RPMI8226 (cell line): Measurements from ENCODE around the gene HERPUD1.
"Not testable (repeated sequence)": the region's sequence is repeated elsewhere in the genome, so short reads cannot be mapped to it uniquely, and the experiment has no call there.

Experiments
- DNase-seq: peaks from one replicate; pipeline ENCODE4 v3.0.0-alpha.2; 2015

HERPUD1 gene

DNA sequence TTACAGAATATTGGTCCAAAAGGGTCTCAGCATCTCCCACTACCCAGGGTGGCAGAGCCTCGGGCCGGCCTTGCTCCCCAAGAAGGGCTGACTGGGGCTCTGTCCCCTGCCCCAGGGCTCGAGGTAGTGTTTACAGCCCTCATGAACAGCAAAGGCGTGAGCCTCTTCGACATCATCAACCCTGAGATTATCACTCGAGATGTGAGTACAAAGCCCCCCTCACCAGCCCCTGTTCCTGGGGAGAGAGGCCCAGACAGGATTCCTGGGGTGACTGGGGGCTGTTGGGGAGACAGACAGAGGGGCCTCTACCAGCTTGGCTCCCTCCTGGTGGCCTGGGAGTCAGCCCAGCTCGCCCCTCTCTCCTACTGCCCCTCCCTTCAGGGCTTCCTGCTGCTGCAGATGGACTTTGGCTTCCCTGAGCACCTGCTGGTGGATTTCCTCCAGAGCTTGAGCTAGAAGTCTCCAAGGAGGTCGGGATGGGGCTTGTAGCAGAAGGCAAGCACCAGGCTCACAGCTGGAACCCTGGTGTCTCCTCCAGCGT, 51.3 kb downstream of the HERPUD1 start:
- no peak for DNase-seq

DNA sequence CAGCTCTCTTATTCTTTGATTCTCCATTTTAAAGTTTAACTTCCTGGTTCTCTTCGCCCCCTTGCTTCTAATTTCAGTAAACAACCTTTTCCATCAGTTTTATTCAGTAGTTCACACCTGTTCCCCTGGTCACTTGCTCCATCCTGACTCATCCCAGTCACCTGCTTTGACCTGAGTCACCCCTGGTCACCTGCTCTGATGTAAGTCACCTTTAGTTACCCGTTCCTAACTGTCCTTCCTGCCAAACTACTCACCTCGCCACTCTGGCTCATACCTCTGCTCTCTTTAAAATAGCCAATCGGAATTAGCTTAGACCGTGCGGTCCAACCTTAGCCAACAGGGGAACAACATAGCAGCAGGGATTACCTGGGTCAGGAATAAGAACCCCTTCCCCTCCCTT, 52.7 kb downstream of the HERPUD1 start:
- DNase-seq = no peak

DNA sequence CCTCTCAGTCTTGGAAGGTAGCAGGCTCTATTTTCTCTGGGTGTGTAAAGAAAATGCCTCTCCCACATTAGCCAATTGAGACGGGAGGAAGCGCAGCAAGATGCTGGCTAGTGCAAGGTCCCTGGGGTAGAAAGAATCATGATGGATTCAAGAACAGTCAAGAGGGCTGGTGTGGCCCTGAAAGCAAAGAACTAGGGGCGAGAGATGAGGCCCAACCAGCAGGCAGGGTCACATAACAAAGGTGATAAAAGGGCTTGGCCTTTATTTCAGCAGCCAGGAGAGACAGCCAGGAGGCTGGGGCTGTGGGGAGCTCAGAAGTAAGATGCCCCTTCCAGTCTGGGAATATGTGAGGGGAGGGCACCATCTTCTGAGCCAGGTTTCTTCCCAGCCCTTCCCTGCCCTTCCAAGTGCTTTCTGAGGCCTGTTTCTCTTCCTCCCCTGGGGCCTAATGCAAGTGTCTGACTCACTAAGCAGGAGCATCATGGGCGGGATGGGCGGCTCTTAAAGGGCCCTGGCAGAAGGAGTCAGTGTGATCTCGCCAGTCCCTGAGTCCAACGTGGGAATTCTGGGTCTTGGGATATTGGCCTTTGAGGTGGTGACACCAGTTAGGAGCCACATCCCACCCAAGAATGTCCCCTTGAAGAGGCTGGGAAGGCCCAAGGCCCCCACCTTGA, 53.5 kb downstream of the HERPUD1 start:
- DNase-seq = no peak

DNA sequence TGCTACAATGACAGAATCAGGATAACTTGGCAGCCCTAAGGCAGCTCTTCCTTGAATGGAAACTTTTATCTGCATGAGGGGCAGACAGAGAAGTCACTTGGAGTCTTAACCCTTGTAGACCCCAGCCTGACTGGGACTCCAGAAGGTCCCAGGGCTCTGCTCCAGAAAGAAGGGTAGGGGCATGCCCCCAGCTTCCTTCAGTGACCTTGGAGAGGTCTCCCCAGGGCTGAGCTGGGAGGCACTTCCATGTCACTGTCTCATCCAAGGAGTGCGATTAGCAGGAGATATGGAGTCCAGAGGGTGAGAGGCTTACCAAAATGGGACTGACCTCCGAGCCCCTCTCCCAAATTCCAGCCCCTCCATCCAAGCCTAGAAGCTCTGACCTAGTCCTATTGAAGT, 54.0 kb downstream of the HERPUD1 start:
- DNase-seq = no peak

DNA sequence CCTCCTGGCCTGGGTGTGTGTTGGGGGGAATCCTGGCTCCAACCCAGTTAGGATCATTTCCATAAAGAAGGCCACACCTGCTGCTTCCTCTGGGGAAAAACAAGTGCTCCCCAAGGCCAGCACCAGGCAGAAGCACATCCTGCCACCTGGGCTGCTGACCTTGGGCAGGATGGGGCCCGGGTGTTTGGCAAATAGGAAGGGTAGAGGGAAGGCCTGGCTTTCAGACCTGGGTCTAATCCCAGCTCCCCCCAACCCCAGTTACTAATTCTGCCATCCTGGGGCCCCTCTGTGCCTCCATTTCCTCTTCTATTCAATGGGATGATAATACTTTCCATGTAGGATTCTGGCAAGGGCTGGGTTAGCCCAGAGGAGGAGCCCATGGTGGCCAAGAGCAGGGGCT, 54.4 kb downstream of the HERPUD1 start:
- no peak for DNase-seq

DNA sequence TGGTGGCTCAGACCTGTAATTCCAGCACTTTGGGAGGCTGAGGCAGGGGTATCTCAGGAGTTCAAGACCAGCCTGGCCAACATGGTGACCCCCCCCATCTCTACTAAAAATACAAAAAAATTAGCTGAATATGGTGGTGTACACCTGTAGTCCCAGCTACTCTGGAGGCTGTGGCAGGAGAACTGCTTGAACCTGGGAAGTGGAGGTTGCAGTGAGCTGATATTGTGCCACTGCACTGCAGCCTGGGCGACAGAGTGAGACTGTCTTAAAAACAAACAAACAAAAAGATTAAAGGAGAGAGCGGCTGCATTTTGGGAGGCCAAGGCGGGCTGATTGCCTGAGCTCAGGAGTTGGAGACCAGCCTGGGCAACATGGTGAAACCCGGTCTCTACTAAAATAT, 55.0 kb downstream of the HERPUD1 start:
- DNase-seq = not testable (repeated sequence)

DNA sequence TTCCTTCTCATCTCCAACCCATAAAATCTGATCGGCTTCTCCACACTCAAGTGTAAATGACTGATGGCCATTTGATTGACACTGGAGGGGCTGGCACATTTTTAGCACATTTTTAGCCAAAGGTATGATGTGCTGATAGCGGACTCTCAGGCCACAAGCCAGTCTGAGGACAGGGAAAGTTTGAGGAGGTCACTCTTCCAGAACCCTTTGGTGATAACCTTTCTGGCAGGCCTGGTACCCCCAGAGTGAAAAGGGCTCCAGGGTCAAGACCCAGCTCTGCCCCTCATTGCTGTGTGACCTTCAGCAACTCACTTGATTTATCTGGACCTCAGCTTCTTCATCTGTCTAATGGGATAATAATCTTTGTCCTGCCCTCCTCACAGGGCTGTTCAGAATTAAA, 55.8 kb downstream of the HERPUD1 start:
- DNase-seq = no peak

DNA sequence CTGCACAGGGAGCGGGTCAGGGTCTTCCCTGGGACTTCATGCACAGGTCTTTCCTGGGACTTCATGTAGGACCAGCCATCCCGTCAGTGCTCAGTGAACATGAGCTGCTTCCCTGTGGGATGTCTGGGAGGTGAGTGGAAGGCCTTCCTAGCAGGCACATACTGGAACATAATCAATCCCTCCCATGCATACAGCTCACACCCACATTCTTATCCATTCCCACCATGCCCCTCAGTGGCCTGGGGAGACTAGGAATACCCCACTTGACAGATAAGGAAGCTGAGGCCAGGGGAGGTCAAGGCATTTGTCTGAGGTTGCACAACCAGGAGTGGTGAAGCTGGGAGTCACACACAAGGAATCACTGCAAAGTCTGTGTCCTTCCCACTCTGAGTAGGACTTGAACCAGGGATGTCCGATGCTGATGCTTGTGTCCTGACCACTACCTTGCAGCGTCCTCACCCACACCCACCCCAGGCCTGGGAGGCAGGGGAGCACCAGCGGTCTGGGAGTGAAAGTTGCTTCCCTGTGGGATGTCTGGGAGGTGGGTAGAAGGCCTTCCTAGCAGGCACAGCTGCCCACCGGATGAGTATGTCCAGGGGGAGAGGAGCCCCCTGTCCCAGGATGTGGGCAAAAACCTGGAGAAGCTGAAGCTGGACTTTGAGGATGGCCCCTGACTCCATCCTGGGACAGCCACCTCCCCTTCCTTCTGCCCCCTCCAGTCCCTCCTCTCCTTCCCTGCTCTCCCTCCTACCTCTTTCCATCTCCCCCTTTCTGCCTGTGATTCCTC, 56.4 kb downstream of the HERPUD1 start:
- no peak for DNase-seq

DNA sequence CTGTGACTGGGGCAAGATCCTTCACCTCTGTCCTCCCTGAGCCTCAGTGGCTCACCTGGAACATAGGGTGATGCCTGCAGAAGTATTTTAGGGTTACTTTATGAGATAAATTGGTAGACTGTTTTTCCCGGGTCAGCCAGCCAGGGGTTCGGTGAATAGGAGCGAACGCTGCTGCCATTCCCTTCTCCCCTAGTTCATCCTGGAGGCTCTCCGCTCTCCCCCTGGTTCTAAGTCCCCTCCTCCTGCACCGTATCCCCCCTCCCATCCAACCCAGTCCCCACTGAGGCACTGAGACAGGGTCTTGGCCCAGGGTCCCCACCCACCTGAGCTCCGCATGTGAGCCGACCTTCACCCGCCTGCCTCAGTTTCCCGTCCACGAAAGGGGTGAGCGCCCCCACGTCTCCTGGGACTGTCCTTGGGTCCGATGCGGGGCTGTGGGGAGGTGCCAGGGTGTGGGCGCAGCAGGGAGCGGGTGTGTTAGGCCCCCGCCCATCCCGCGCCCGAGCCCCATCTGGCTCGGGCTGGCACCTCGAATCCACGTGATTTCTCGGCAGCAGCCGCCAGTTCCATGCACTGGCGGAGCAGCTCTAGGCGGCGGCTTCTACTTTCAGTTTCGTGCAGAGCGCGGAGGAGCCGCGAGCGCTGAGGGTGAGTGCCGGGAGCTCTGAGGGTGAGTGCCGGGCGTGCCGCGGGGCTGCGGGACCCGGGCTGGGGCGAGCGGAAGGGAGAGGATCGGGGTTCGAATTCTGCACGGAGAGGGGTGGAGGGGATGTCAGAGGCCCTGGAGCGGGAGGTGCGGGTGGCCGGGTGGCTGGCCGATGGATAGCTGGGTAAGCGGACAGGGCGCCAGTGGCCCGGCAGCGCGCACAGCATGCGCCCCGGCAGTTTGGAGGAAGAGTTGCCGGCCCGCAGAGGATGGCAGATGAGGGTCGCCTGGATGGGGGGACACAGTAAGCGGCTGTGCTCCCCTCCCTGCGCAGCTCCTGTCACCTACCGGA, 57.3 kb downstream of the HERPUD1 start, which contains the start of gene NLRC5:
Gene NLRC5, plus strand, starts transcription at position 610 of the 998 bp plus-strand sequence. CDS start 31,156 bp downstream, outside the sequence.
- peak; percentile 97 for DNase-seq

DNA sequence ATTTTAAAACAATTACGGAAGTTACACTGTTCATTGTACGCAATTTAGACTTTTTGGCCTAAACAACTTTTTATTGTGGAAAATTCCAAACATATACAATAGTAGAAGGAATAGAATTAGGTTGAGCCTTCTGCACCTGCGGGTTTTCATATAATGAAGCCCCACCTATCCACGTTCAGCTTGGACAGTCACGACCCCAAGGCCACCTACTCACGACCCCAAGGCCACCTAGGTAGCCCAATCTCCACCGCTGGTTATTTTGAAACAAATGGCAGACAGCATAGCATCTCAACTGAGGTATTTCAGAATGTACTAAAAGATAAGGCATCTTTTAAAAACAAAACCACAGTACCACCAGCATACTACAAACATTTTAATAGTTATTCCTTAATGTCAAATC, 58.0 kb downstream of the HERPUD1 start:
- DNase-seq = no peak

DNA sequence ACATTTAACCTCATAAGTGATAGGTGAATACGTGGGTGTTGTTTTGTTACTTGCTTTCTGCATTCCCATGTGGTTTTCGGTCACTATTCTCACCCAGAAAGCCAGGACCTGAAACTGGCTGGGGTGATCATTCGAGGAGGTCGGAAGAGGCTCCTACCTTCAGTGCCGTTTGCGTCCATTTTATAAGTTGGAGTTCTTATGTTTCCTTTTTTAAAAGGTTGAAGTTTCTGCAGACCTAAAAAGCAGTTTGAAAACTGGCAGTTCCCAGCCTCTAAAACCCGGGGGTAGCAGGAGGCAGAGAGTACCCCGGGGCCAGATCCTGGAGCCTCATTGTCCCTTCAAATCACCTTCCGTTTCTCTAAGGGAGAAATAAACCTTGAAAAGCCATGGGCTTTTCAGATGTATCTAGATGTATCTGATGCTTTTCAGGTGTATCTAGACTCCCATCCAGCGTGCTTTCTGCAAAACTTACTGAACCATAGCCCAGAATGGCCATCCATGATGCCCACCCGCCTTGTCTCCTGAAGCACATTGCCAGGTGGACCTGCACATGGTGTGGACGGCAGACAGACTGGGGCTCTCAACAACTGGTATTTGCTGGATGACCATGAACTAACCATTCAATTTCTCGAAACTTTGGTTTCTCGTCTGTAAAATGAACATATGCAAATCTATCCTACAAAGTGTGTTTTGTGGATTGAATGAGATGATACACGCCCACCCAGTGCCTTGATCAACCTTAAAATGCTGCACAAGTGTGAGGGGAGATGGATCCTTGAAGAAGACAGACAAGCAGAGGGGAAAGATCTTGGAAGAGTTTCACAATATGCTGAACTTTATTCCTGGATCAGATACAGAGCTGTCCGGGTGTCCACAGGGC, 58.7 kb downstream of the HERPUD1 start:
- peak; percentile 40 for DNase-seq

DNA sequence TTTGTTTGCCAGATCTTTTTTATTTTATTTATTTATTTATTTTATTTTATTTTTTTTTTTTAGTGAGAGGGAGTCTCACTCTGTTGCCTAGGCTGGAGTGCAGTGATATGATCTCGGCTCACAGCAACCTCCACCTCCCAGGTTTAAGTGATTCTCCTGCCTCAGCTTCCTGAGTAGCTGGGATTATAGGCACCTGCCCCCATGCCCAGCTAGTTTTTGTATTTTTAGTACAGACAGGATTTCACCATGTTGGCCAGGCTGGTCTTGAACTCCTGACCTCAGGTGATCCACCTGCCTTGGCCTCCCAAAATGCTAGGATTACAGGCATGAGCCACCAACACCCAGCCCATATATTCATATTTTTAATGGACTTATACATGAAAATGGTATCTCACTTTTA, 60.5 kb downstream of the HERPUD1 start:
- not testable (repeated sequence) for DNase-seq

DNA sequence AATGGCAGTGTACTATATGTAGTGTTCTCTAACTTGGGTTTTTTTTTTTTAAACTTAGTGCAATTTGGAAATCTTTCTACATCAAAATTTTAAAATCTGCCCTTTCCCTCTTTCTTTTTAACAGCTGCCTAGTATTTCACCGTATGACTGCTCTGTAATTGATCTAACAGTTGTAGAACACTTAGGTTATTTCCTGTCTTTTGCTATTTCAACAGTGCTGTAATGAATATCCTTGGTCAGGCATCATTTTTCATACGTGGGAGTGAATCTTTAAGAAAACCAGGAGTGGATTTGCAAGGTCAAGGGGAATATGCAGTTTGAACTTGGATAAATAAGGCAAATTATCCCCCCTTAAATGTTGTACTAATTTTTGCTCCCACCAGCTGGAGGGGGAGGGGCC, 61.3 kb downstream of the HERPUD1 start:
- no peak for DNase-seq

DNA sequence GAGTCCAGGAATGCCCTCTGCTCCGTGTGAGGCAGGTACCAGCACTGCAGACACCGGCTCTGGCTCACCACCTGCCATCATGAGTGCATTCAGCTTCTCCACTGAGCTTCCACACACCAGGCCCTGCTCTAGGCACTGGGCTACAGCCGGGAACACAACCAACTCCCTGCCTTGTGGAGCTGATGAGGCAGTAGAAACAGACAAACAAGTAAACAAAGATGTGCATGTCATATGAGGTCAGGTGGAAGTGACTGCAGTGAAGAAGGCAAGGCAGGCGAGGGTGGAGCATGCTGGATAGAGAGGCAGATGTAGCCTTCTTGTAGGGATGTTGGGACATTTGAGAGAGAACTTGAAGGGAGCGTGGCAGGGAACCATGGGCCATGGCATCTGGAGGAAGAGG, 62.4 kb downstream of the HERPUD1 start:
- DNase-seq = no peak
